OCI-LY3 (cell line): ENCODE results near the gene SETBP1.

Experiments used
- CTCF ChIP-seq: fragments of 200-600, 300-600 bp; sonication (generic); IDR thresholded peaks from 2 replicates; pipeline ENCODE4 v1.5.1; 2014; ENCODE audit warnings: antibody characterized with exemption, low read length, low read depth
- EZH2phosphoT487 ChIP-seq: fragments of 200-600 bp; shearing (Covaris generic); IDR thresholded peaks from 2 replicates; pipeline ENCODE4 v1.6.1; 2018; ENCODE audit warnings: antibody characterized with exemption, mixed run types, low read depth

- TF ChIP-seq CTCF: no peak
- TF ChIP-seq EZH2phosphoT487: no peak
These were observed 131.7 kb downstream of the SETBP1 start for GRCh38 chr18:44812426-44812825.
